HepG2 (cell line): Measurements from ENCODE around the gene DVL3. TPM values are rescaled to one million over a fixed set of nuclear protein-coding genes. Genes with fewer than 3 reads are reported as not detected.

ENCODE experiments used
- ETV6 ChIP-seq: sonication (generic); formaldehyde crosslinking; conservative IDR thresholded peaks from 2 replicates; pipeline ENCODE4 v1.4.0; 2020; ENCODE audit warnings: missing genetic modification reagents
- GATAD2A ChIP-seq: IDR thresholded peaks from 2 replicates; pipeline ENCODE4 v1.6.1; 2016
- IKZF4 ChIP-seq: sonication (generic); formaldehyde crosslinking; IDR thresholded peaks from 2 replicates; pipeline ENCODE4 v1.5.1; 2020; ENCODE audit warnings: borderline replicate concordance, mild to moderate bottlenecking, low read depth, missing genetic modification reagents; ENCODE audit errors: not compliant biosample characterization
- KDM6A ChIP-seq: IDR thresholded peaks from 2 replicates; pipeline ENCODE4 v1.6.1; 2016; ENCODE audit warnings: low read depth
- MED1 ChIP-seq: sonication (generic); formaldehyde crosslinking; IDR thresholded peaks from 2 replicates; pipeline ENCODE4 v1.4.0; 2020; ENCODE audit warnings: missing genetic modification reagents
- MTA1 ChIP-seq: sonication (generic); formaldehyde crosslinking; IDR thresholded peaks from 2 replicates; pipeline ENCODE4 v1.4.0; 2020; ENCODE audit warnings: missing genetic modification reagents, mild to moderate bottlenecking, borderline replicate concordance
- NFIB ChIP-seq: sonication (generic); formaldehyde crosslinking; IDR thresholded peaks from 2 replicates; pipeline ENCODE4 v1.9.0; 2021; ENCODE audit warnings: missing genetic modification reagents, mild to moderate bottlenecking, borderline replicate concordance
- SIX1 ChIP-seq: sonication (generic); formaldehyde crosslinking; IDR thresholded peaks from 2 replicates; pipeline ENCODE4 v1.4.0; 2020; ENCODE audit warnings: missing genetic modification reagents, borderline replicate concordance
- SKIL ChIP-seq: sonication (generic); formaldehyde crosslinking; IDR thresholded peaks from 2 replicates; pipeline ENCODE4 v1.8.0; 2022; ENCODE audit warnings: missing genetic modification reagents, mild to moderate bottlenecking, moderate library complexity, borderline replicate concordance
- TBX3 ChIP-seq: fragments of 450-650 bp; IDR thresholded peaks from 2 replicates; pipeline ENCODE4 v1.6.1; 2017; ENCODE audit warnings: antibody characterized with exemption, mild to moderate bottlenecking, inconsistent platforms, borderline replicate concordance
- YEATS4 ChIP-seq: sonication (generic); formaldehyde crosslinking; IDR thresholded peaks from 2 replicates; pipeline ENCODE4 v1.4.0; 2020; ENCODE audit warnings: missing genetic modification reagents, borderline replicate concordance
- ZBTB3 ChIP-seq: sonication (generic); formaldehyde crosslinking; IDR thresholded peaks from 2 replicates; pipeline ENCODE4 v1.4.0; 2020; ENCODE audit warnings: low read depth, mild to moderate bottlenecking, moderate library complexity, missing genetic modification reagents, borderline replicate concordance
- ZFYVE20 ChIP-seq: sonication (generic); formaldehyde crosslinking; IDR thresholded peaks from 2 replicates; pipeline ENCODE4 v1.8.0; 2023; ENCODE audit warnings: low read depth, mild to moderate bottlenecking, moderate library complexity, missing genetic modification reagents, borderline replicate concordance
- ZNF18 ChIP-seq: sonication (generic); formaldehyde crosslinking; IDR thresholded peaks from 2 replicates; pipeline ENCODE4 v1.8.0; 2022; ENCODE audit warnings: mild to moderate bottlenecking, missing genetic modification reagents; ENCODE audit not compliant: insufficient replicate concordance
- ZNF224 ChIP-seq: sonication (generic); formaldehyde crosslinking; IDR thresholded peaks from 2 replicates; pipeline ENCODE4 v1.5.0; 2020; ENCODE audit warnings: mild to moderate bottlenecking, missing genetic modification reagents
- ZNF446 ChIP-seq: sonication (generic); formaldehyde crosslinking; IDR thresholded peaks from 2 replicates; pipeline ENCODE4 v1.5.0; 2020; ENCODE audit warnings: mild to moderate bottlenecking, missing genetic modification reagents
- ZNF577 ChIP-seq: sonication (generic); formaldehyde crosslinking; IDR thresholded peaks from 2 replicates; pipeline ENCODE4 v1.4.0; 2020; ENCODE audit warnings: mild to moderate bottlenecking, low read depth, missing genetic modification reagents, borderline replicate concordance
- ZNF687 ChIP-seq: sonication (generic); formaldehyde crosslinking; IDR thresholded peaks from 2 replicates; pipeline ENCODE4 v1.5.1; 2020; ENCODE audit warnings: mild to moderate bottlenecking, missing genetic modification reagents, moderate library complexity
- ZNF780A ChIP-seq: sonication (generic); formaldehyde crosslinking; IDR thresholded peaks from 2 replicates; pipeline ENCODE4 v1.8.0; 2022; ENCODE audit warnings: mild to moderate bottlenecking, missing genetic modification reagents, moderate library complexity
- ZNF891 ChIP-seq: sonication (generic); formaldehyde crosslinking; IDR thresholded peaks from 2 replicates; pipeline ENCODE4 v1.5.0; 2020; ENCODE audit warnings: mild to moderate bottlenecking, missing genetic modification reagents
- polyA plus RNA-seq, 8 experiments: library from polyadenylated mRNA; depleted of rRNA in 3 of 8; stranded (reverse) in 7 of 8; unstranded in 1 of 8; fragments of >200 nt; fragmentation: Illumina TruSeq in 4 of 8; extraction: Trizol in 4 of 8; gene quantifications; 2 replicates each; pipeline versions ENCODE4 v1.2.1 to v1.2.3, GENCODE V29; 2011 to 2016; ENCODE audit warnings: low read depth in 4 of 8, missing spikeins in 1 of 8, mixed read lengths in 1 of 8; ENCODE audit not compliant: insufficient read depth in 1 of 8
- total RNA-seq, 5 experiments: library from RNA; depleted of rRNA; stranded (reverse); fragments of >200 nt; fragmentation: Illumina TruSeq; extraction: Trizol; gene quantifications; 2 replicates each; pipeline ENCODE4 v1.2.3, GENCODE V29; 2016; ENCODE audit warnings: low read depth in 1 of 5

The DVL3 gene
- total and polyA plus RNA-seq, 2 of the 13 experiments (the other 11 are each of a cell fraction or from before 2014, with no cell fraction given), result 29.0 to 36.1 TPM

GRCh38 chr3:184155644-184156521, 706 bp downstream of the DVL3 start (continued):
- TF ChIP-seq ZNF687 (CRISPR knock-in tag) (peak; percentile 41; the same call in 1 of the 2 replicates), GATAD2A (CRISPR knock-in tag) (0 out of 2 replicates have a peak, but pooled peaks have one; percentile 28), KDM6A (CRISPR knock-in tag) (no peak), ZNF780A (CRISPR knock-in tag) (0 out of 2 replicates have a peak, but pooled peaks have one; percentile 55), YEATS4 (CRISPR knock-in tag) (peak; percentile 28), NFIB (CRISPR knock-in tag) (no peak), MED1 (CRISPR knock-in tag) (0 out of 2 replicates have a peak, but pooled peaks have one; percentile 3), ZNF18 (CRISPR knock-in tag) (peak; percentile 29), SKIL (CRISPR knock-in tag) (peak; percentile 47; the same call in 1 of the 2 replicates), IKZF4 (CRISPR knock-in tag) (no peak), MTA1 (CRISPR knock-in tag) (peak; percentile 50; the same call in 1 of the 2 replicates), ZNF891 (CRISPR knock-in tag) (0 out of 2 replicates have a peak, but pooled peaks have one; percentile 39), ZNF446 (CRISPR knock-in tag) (0 out of 2 replicates have a peak, but pooled peaks have one; percentile 35), TBX3 (no peak), ZNF224 (CRISPR knock-in tag) (peak; percentile 75; the same call in 1 of the 2 replicates), ZBTB3 (CRISPR knock-in tag) (no peak), ZFYVE20 (no peak), ZNF577 (no peak), ETV6 (no peak), SIX1 (CRISPR knock-in tag) (no peak)
